Measurements from ENCODE around the gene ANKRD6. TPM values are rescaled to one million over a fixed set of nuclear protein-coding genes. Genes with fewer than 3 reads are reported as not detected.

ANKRD6 gene
- 2.9 and 3.5 TPM in 2 replicates for total RNA-seq

DNA sequence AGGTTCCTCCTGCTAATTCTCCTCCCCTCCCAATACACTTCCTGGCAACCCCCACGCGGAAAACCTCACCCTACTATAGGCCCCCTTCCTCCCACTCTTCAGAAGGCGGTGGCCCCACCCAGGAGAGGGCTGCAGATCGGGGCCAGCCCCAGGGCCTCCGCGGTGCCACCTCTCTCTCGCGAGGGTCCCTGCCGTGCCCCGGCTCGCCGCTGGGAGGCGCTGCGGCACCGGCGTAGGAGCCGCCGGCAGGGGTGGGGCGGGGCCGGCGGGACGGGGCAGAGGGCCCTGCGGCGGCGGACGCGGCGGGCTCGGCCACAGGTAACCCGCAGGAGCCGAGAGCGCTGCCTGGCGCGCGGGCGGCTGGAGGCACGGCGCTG lies at the start of gene ANKRD6:
Gene ANKRD6 (plus strand): TSS at position 278 of the 377 bp plus-strand sequence. CDS start 133,825 bp downstream, outside the sequence.

GRCh38 chr6:89412071-89413005 lies 20.6 kb upstream of the ANKRD6 start, which contains the start of gene RRAGD:
Gene RRAGD, minus strand, starts transcription at chr6:89412273. Its CDS starts 280 bp downstream, at chr6:89411993.

GRCh38 chr6:89638320-89639195 lies 205.6 kb downstream of the ANKRD6 start, which contains the start of gene LYRM2:
Gene LYRM2, minus strand, starts transcription at chr6:89638747. Its CDS starts 31 bp downstream, at chr6:89638716.

Other genes with a start within 250 kb of the ANKRD6 start
- gene GABRR1, start 215.8 kb upstream of the ANKRD6 start, total RNA-seq = not detected in 2 replicates
- 0.13 TPM in 1 of 2 replicates, not detected in the other for gene GABRR2, start 117.9 kb upstream of the ANKRD6 start, total RNA-seq
- 26.9 and 35.0 TPM in 2 replicates for gene UBE2J1, start 80.4 kb upstream of the ANKRD6 start, total RNA-seq
- 2.8 and 4.7 TPM in 2 replicates for gene RRAGD, start 20.9 kb upstream of the ANKRD6 start, total RNA-seq
- gene LYRM2, start 205.6 kb downstream of the ANKRD6 start, total RNA-seq = 7.2 and 9.8 TPM in 2 replicates